Activated CD4-positive, alpha-beta T cell treated with anti-CD3 and anti-CD28 coated beads for 36 hours (primary cell): ENCODE data around the gene RNU1-1. TPM values are rescaled to one million over a fixed set of nuclear protein-coding genes. Genes with fewer than 3 reads are reported as not detected.
"Not testable (repeated sequence)": the region's sequence is repeated elsewhere in the genome, so short reads cannot be mapped to it uniquely, and the experiment has no call there.

Experiments used
- ATAC-seq: fragments of 200-7000 bp; cut with Tn5 transposase; one replicate; pipeline ENCODE4 v1.10.0; 2021; ENCODE audit warnings: mild to moderate bottlenecking, moderate library complexity
- CTCF ChIA-PET: fragments of 350-600 bp; sonication (Branson Sonifier 250); formaldehyde crosslinking; loops from one replicate; lab custom pipeline; 2021; ENCODE audit warnings: antibody characterized with exemption; lab: Charles Lee
- POLR2A ChIA-PET: fragments of 350-600 bp; sonication (Branson Sonifier 250); formaldehyde crosslinking; loops from one replicate; lab custom pipeline; 2021; ENCODE audit warnings: antibody characterized with exemption, inconsistent platforms; lab: Charles Lee
- DNase-seq: peaks from one replicate; pipeline ENCODE4 v3.0.0-alpha.2; 2020
- H3K27ac Mint-ChIP-seq: one replicate; pipeline ENCODE4 v1.8.0; 2021; ENCODE audit warnings: mixed read lengths
- H3K27me3 Mint-ChIP-seq: one replicate; pipeline ENCODE4 v1.8.0; 2021; ENCODE audit warnings: mixed read lengths
- H3K36me3 Mint-ChIP-seq: one replicate; pipeline ENCODE4 v1.8.0; 2021; ENCODE audit warnings: low read depth, mixed read lengths
- H3K4me1 Mint-ChIP-seq: one replicate; pipeline ENCODE4 v1.8.0; 2021; ENCODE audit warnings: mixed read lengths
- H3K4me3 Mint-ChIP-seq: one replicate; pipeline ENCODE4 v1.8.0; 2021; ENCODE audit warnings: mild to moderate bottlenecking, moderate library complexity, mixed read lengths
- H3K9me3 Mint-ChIP-seq: one replicate; pipeline ENCODE4 v1.8.0; 2021; ENCODE audit warnings: low read depth, mixed read lengths
- intact Hi-C, 2 experiments: fragments of 100-400 bp; cut with DNase I in 1 of 2; cut with micrococcal nuclease in 1 of 2; formaldehyde crosslinking; loops; one replicate each; pipeline versions ENCODE4 v1.14.2 to v1.15.1; 2022 to 2024; cut with DNase I, micrococcal nuclease
- total RNA-seq, 2 experiments: library from RNA; stranded (reverse); gene quantifications; one replicate each; pipeline ENCODE4 v1.2.3, GENCODE V29; 2021

The RNU1-1 gene
- total RNA-seq, 2 experiments from 2014 or later = 1,573 to 2,291 TPM

GRCh38 chr1:16520435-16521287 is 6.6 kb upstream of the RNU1-1 start:
- H3K9me3 Mint-ChIP-seq, intact Hi-C loops, H3K4me3 Mint-ChIP-seq, ATAC-seq, H3K27ac Mint-ChIP-seq, H3K4me1 Mint-ChIP-seq, H3K36me3 Mint-ChIP-seq, DNase-seq, POLR2A ChIA-PET: not testable (repeated sequence)
- CTCF ChIA-PET = interaction anchor here (0.6 kb wide), 1 partner anchor 142 kb away, joined by 3 read pairs; no protein-coding TSS in a partner anchor
- peaks cover 17% of the 10 kb centered on the region for H3K27me3 Mint-ChIP-seq

- DNase-seq, ATAC-seq, H3K36me3 Mint-ChIP-seq, H3K4me1 Mint-ChIP-seq, CTCF ChIA-PET, H3K4me3 Mint-ChIP-seq, H3K27ac Mint-ChIP-seq, H3K9me3 Mint-ChIP-seq, POLR2A ChIA-PET: not testable (repeated sequence)
- peaks cover 17% of the 10 kb centered on the region for H3K27me3 Mint-ChIP-seq
- intact Hi-C loops = loop anchor here in 1 of 2 experiments (5.0 kb wide), 1 partner anchor 93 kb away; the partner anchor contains the start of gene NBPF1
Measured at GRCh38 chr1:16519255-16519951, 5.3 kb upstream of the RNU1-1 start.

DNA sequence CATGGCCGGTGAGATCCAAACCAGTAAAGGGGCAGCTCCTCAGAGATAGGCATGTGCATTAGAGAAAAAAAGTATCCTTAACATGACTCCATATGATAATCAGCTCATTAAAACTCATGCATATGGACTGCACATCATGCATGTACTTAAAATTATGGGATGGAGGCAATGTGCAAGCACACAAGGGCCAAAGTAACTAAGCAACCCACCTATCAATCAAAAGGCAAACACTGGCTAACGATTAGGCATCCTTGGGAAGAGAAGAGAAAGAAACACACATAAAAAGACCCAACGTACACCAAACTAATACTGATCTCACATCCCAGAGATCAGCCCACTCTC is 4.8 kb upstream of the RNU1-1 start:
- intact Hi-C loops = loop anchor here in 1 of 2 experiments (5.0 kb wide), 1 partner anchor 93 kb away; the partner anchor contains the start of gene NBPF1

GRCh38 chr1:16516694-16517410 is 2.8 kb upstream of the RNU1-1 start:
- not testable (repeated sequence) for H3K4me3 Mint-ChIP-seq

More for the DNA sequence above, 4.8 kb upstream of the RNU1-1 start:
- ATAC-seq, CTCF ChIA-PET, H3K4me1 Mint-ChIP-seq, POLR2A ChIA-PET, H3K36me3 Mint-ChIP-seq, DNase-seq, H3K27ac Mint-ChIP-seq, H3K9me3 Mint-ChIP-seq, H3K4me3 Mint-ChIP-seq: not testable (repeated sequence)
- H3K27me3 Mint-ChIP-seq = peaks cover 17% of the 10 kb centered on the region

GRCh38 chr1:16513412-16514106 is 526 bp downstream of the RNU1-1 start:
- H3K36me3 Mint-ChIP-seq, H3K4me1 Mint-ChIP-seq, H3K27me3 Mint-ChIP-seq, H3K27ac Mint-ChIP-seq, H3K9me3 Mint-ChIP-seq, H3K4me3 Mint-ChIP-seq, CTCF ChIA-PET: not testable (repeated sequence)
- ATAC-seq (peak; percentile 100), DNase-seq (peak; percentile 53)
- intact Hi-C loops = loop anchor here in 1 of 2 experiments (1.0 to 2.0 kb wide), 3 partner anchors 14 to 391 kb away; no protein-coding TSS in a partner anchor
- POLR2A ChIA-PET = interaction anchor here (0.6 to 1.6 kb wide), 14 partner anchors 9 to 990 kb away, joined by 3 to 19 read pairs (median 4); partner anchors contain the start of genes NECAP2 and RNU1-2

More at GRCh38 chr1:16516694-16517410, 2.8 kb upstream of the RNU1-1 start:
- DNase-seq, H3K27ac Mint-ChIP-seq, ATAC-seq, CTCF ChIA-PET, H3K36me3 Mint-ChIP-seq, H3K4me1 Mint-ChIP-seq, H3K9me3 Mint-ChIP-seq: not testable (repeated sequence)
- intact Hi-C loops = loop anchor here in 1 of 2 experiments (5.0 kb wide), 1 partner anchor 95 kb away; the partner anchor contains the start of gene NBPF1
- H3K27me3 Mint-ChIP-seq = peaks cover 17% of the 10 kb centered on the region
- POLR2A ChIA-PET = interaction anchor here (0.6 kb wide), 1 partner anchor 195 kb away, joined by 3 read pairs; no protein-coding TSS in a partner anchor

GRCh38 chr1:16512624-16513411 is 1.3 kb downstream of the RNU1-1 start:
- POLR2A ChIA-PET = interaction anchor here (0.9 to 1.6 kb wide), 4 partner anchors 8 to 392 kb away, joined by 3 to 19 read pairs (median 4); no protein-coding TSS in a partner anchor
- H3K36me3 Mint-ChIP-seq, H3K4me1 Mint-ChIP-seq, H3K27ac Mint-ChIP-seq, CTCF ChIA-PET, H3K27me3 Mint-ChIP-seq, ATAC-seq, H3K9me3 Mint-ChIP-seq, H3K4me3 Mint-ChIP-seq: not testable (repeated sequence)
- peak; percentile 34 for DNase-seq
- intact Hi-C loops = loop anchor here in 1 of 2 experiments (1.0 kb wide), 1 partner anchor 14 kb away; no protein-coding TSS in a partner anchor

DNA sequence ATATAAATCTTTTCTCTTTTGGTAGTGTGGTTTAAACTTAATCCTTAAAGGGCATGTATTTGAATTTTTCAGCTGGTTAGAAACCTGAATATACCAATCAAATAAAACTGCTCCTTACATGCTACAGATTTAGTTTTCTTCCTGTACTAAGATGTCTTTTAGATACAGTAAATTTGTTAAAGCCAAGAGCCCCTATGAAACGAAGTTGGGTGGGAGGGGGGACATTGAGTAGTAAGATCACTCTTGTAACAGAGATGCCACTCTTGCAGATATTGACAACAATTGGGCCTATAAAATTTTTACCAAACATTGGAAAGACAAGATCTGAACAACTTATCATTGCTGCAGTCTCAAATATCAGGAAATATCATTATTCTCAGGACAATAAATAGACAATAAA is 2.2 kb downstream of the RNU1-1 start:
- H3K9me3 Mint-ChIP-seq, intact Hi-C loops, CTCF ChIA-PET, POLR2A ChIA-PET, DNase-seq, ATAC-seq, H3K4me3 Mint-ChIP-seq, H3K4me1 Mint-ChIP-seq, H3K27me3 Mint-ChIP-seq, H3K36me3 Mint-ChIP-seq, H3K27ac Mint-ChIP-seq: not testable (repeated sequence)

- H3K27me3 Mint-ChIP-seq, H3K4me1 Mint-ChIP-seq, CTCF ChIA-PET, H3K4me3 Mint-ChIP-seq, H3K36me3 Mint-ChIP-seq, DNase-seq, ATAC-seq, H3K27ac Mint-ChIP-seq, POLR2A ChIA-PET, intact Hi-C loops, H3K9me3 Mint-ChIP-seq: not testable (repeated sequence)
Measured at GRCh38 chr1:16508861-16509445, 5.1 kb downstream of the RNU1-1 start.

GRCh38 chr1:16506364-16507136 is 7.5 kb downstream of the RNU1-1 start:
- intact Hi-C loops = not testable (repeated sequence)

More at GRCh38 chr1:16506364-16507136, 7.5 kb downstream of the RNU1-1 start:
- H3K9me3 Mint-ChIP-seq, H3K4me1 Mint-ChIP-seq, H3K36me3 Mint-ChIP-seq, DNase-seq, ATAC-seq, H3K27me3 Mint-ChIP-seq, CTCF ChIA-PET, H3K4me3 Mint-ChIP-seq, H3K27ac Mint-ChIP-seq: not testable (repeated sequence)
- POLR2A ChIA-PET = interaction anchor here (1.0 kb wide), 1 partner anchor 390 kb away, joined by 3 read pairs; the partner anchor contains the start of gene RNU1-2
